Heart left ventricle (tissue), 16 donors: ENCODE data around the gene ADAMTS12. TPM values are rescaled to one million over a fixed set of nuclear protein-coding genes. Genes with fewer than 3 reads are reported as not detected.

ENCODE experiments used
- ATAC-seq, 4 donors: fragments of 200-7000 bp; cut with Tn5 transposase; one replicate each; pipeline ENCODE4 v1.9.1; 2020 to 2022; ENCODE audit warnings: moderate library complexity in 4 of 4, mild to moderate bottlenecking in 3 of 4, moderate number of reproducible peaks in 1 of 4
- DNase-seq, 5 donors: peaks; one replicate each; pipeline ENCODE4 v3.0.0-alpha.2; 2020
- H3K27ac ChIP-seq, 12 donors: fragments of 200-600 bp; sonication (generic) in 4 of 12; one replicate each; pipeline versions ENCODE4 v1.5.0 to v1.8.0; 2016 to 2022; ENCODE audit warnings: mild to moderate bottlenecking in 2 of 12
- H3K27me3 ChIP-seq, 9 donors: fragments of 200-600 bp; sonication (generic) in 2 of 9; one replicate each; pipeline versions ENCODE4 v1.5.1 to v1.8.0; 2016 to 2022; ENCODE audit warnings: mild to moderate bottlenecking in 3 of 9
- H3K36me3 ChIP-seq, 9 donors: fragments of 200-600 bp; sonication (generic) in 2 of 9; one replicate each; pipeline versions ENCODE4 v1.5.0 to v1.8.0; 2018 to 2022; ENCODE audit warnings: mild to moderate bottlenecking in 2 of 9
- H3K4me1 ChIP-seq, 12 donors: fragments of 200-600 bp; sonication (generic) in 4 of 12; one replicate each; pipeline versions ENCODE4 v1.5.0 to v1.8.0; 2016 to 2022; ENCODE audit warnings: mild to moderate bottlenecking in 3 of 12
- H3K4me3 ChIP-seq, 12 donors: fragments of 200-600 bp; sonication (generic) in 4 of 12; one replicate each; pipeline versions ENCODE4 v1.5.0 to v1.8.0; 2017 to 2022; ENCODE audit warnings: mild to moderate bottlenecking in 9 of 12, moderate library complexity in 4 of 12
- H3K9me3 ChIP-seq, 12 donors: fragments of 200-600 bp; sonication (generic) in 4 of 12; one replicate each; pipeline versions ENCODE4 v1.5.0 to v1.8.0; 2016 to 2022; ENCODE audit warnings: mild to moderate bottlenecking in 1 of 12
- CTCF ChIP-seq, 12 donors: fragments of 200-600 bp; sonication (generic) in 4 of 12; IDR thresholded peaks; one replicate each; pipeline versions ENCODE4 v1.5.0 to v1.8.0; 2018 to 2022; ENCODE audit warnings: antibody characterized with exemption in 12 of 12, mild to moderate bottlenecking in 5 of 12
- POLR2A ChIP-seq, 2 donors: fragments of 450-650 bp; IDR thresholded peaks; one replicate each; pipeline ENCODE4 v1.6.1; 2017; ENCODE audit warnings: antibody characterized with exemption in 2 of 2, mild to moderate bottlenecking in 2 of 2, moderate library complexity in 2 of 2
- WGBS, 4 donors: extraction: QIAGEN DNeasy Blood & Tissue Kit in 2 of 4; methylation state at CpG; one replicate each; pipeline versions ENCODE4 v1.1.5 to v1.1.7; 2013 to 2018; 5-methylcytosine and 5-hydroxymethylcytosine counted together
- intact Hi-C, 10 donors: fragments of 100-400 bp; cut with DNase I; formaldehyde crosslinking; loops; one replicate each; pipeline versions ENCODE4 v1.11.1 to v1.14.2; 2022
- polyA plus RNA-seq, 2 donors: library from polyadenylated mRNA; stranded (reverse); fragments of 200-250 nt; gene quantifications; one replicate each; pipeline ENCODE4 v1.2.3, GENCODE V29; 2013
- total RNA-seq, 9 donors: library from RNA; depleted of rRNA in 2 of 9; stranded (reverse); fragments of >200 nt in 2 of 9; fragmentation: NEBNext Ultra II Directional in 3 of 9; extraction: Animal tissue kit (Norgen Biotek cat#: 25700) in 3 of 9; gene quantifications; one replicate each; pipeline versions ENCODE4 v1.1.0 to v1.2.4, GENCODE V29; 2016 to 2023
- donor health status: ischemic (EF 13 %, LVEDD 7.1; RV severe dilation, severe dysfunction).
- donor health status: healthy with polysubstance abuse.
- donor health status: DM: no; HTN: yes; CAD: no.
- donor health status: DM: no; HTN: no; CAD: no.
- donor health status: ischemic (EF 25% LVEDD 6.9; RV normal size, moderate dysfunction).
- donor health status: ischemic (EF 25% LVEDD 5.7; RV mildly dilated, moderate dysfunction).
- donor health status: healthy.
- donor health status: DM: yes; HTN: yes; CAD: no.
- donor health status: ischemic (EF 35%, LVEDD 5.7; RV mildly dilated, moderate dysfunction).
- donor health status: nonischemic (EF 11% LVEDD 7.7; RV severe dilation, severe dysfunction).
- donor health status: DM: yes; HTN: yes; CAD: no.
- donor health status: PGD.
- donor health status: ischemic (EF 29% LVEDD 5.4; RV normal size, mild dysfunction).
- donor health status: nonischemic (EF 23%, LVEDD 6.1; RV moderate dilation, normal function).

The ADAMTS12 gene
- total and polyA plus RNA-seq, 11 donors: 0.72 to 4.7 (median 1.7) TPM

- no peaks in the 10 kb centered on the region for H3K36me3 ChIP-seq
- TF ChIP-seq POLR2A (IDR thresholded peaks at IDR 0.05) (no peak), CTCF (IDR thresholded peaks at IDR 0.05) (no peak)
Observed at GRCh38 chr5:33583332-33583731, 308.5 kb downstream of the ADAMTS12 start.

GRCh38 chr5:33582417-33582816 is 309.4 kb downstream of the ADAMTS12 start:
- intact Hi-C loops: no loop called here
- H3K4me1 ChIP-seq: peaks cover 0 to 5% (median 0%) of the 10 kb centered on the region in 12 donors
- ATAC-seq (no peak), DNase-seq (no peak)
- no peaks in the 10 kb centered on the region for H3K27me3 ChIP-seq
- H3K9me3 ChIP-seq: no peaks in the 10 kb centered on the region
- H3K4me3 ChIP-seq: no peak overlapping the region
- no peaks in the 10 kb centered on the region for H3K36me3 ChIP-seq
- TF ChIP-seq POLR2A (IDR thresholded peaks at IDR 0.05) (no peak), CTCF (IDR thresholded peaks at IDR 0.05) (no peak)
- 89 to 91% (median 91%) methylated on average over 7 of the region's 7 CpGs for WGBS, 4 donors
- no peak overlapping the region for H3K27ac ChIP-seq

More at GRCh38 chr5:33583332-33583731, 308.5 kb downstream of the ADAMTS12 start:
- no peaks in the 10 kb centered on the region for H3K9me3 ChIP-seq
- no peak for DNase-seq
- H3K27me3 ChIP-seq: no peaks in the 10 kb centered on the region
- no peaks in the 10 kb centered on the region for H3K4me1 ChIP-seq
- no peak for ATAC-seq
- H3K27ac ChIP-seq: no peak overlapping the region
- 72 to 79% (median 74%) methylated on average over 6 of the region's 6 CpGs for WGBS, 4 donors
- intact Hi-C loops: no loop called here
- no peak overlapping the region for H3K4me3 ChIP-seq

GRCh38 chr5:33579789-33580188 is 312.0 kb downstream of the ADAMTS12 start:
- no peak for ATAC-seq
- Histone ChIP-seq H3K9me3 (no peaks in the 10 kb centered on the region), H3K36me3 (no peaks in the 10 kb centered on the region), H3K4me3 (no peak overlapping the region), H3K27me3 (no peaks in the 10 kb centered on the region), H3K27ac (no peak overlapping the region), H3K4me1 (peaks cover 0 to 8% (median 0%) of the 10 kb centered on the region in 12 donors)
- no peak for TF ChIP-seq POLR2A (IDR thresholded peaks at IDR 0.05)
- no peak for TF ChIP-seq CTCF (IDR thresholded peaks at IDR 0.05)
- intact Hi-C loops: no loop called here
- DNase-seq: no peak
- WGBS, 4 donors: 89 to 96% (median 93%) methylated on average over 2 of the region's 2 CpGs

- Histone ChIP-seq H3K4me1 (peaks cover 0 to 8% (median 0%) of the 10 kb centered on the region in 12 donors), H3K4me3 (no peak overlapping the region), H3K27ac (no peak overlapping the region), H3K9me3 (no peaks in the 10 kb centered on the region), H3K27me3 (no peaks in the 10 kb centered on the region), H3K36me3 (no peaks in the 10 kb centered on the region)
- DNase-seq: no peak
- TF ChIP-seq POLR2A (IDR thresholded peaks at IDR 0.05) (no peak), CTCF (IDR thresholded peaks at IDR 0.05) (no peak)
- 31 to 57% (median 43%) methylated on average over 3 of the region's 3 CpGs for WGBS, 4 donors
- intact Hi-C loops: no loop called here
- no peak for ATAC-seq
Observed at GRCh38 chr5:33579152-33579551, 312.6 kb downstream of the ADAMTS12 start.
